Stimulated activated CD4-positive, alpha-beta T cell treated with anti-CD3 and anti-CD28 coated beads, Interleukin-12 subunit alpha, Interleukin-12 subunit beta, amount 100 ng/mL, for 4 hours (primary cell): ENCODE data around the gene FAM181A.
A peak's percentile ranks its signal among the peaks of the same experiment; 100 is the strongest.

Experiments
- DNase-seq: peaks from one replicate; pipeline ENCODE4 v3.0.0-alpha.2; 2020

The FAM181A gene

DNA sequence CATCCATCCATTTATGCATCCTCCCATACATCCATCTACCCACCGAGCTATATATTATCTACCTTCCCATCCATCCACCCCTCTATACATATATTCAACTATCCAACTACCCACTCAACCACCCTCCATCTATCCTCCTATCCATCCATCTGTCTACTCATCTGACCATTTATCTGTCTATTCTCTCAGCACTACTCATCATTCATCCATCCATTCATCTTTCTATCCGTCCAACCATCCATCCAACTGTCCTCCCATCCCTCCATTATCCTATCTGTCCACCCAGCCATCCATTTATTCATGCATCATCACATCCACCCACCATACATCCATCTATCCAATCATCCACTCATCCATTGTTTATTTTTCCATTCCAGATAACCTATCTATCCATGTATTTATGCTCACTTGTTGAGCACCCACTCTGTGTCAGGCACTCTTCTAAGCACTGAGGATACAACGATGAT lies 37.7 kb downstream of the FAM181A start:
- no peak for DNase-seq

DNA sequence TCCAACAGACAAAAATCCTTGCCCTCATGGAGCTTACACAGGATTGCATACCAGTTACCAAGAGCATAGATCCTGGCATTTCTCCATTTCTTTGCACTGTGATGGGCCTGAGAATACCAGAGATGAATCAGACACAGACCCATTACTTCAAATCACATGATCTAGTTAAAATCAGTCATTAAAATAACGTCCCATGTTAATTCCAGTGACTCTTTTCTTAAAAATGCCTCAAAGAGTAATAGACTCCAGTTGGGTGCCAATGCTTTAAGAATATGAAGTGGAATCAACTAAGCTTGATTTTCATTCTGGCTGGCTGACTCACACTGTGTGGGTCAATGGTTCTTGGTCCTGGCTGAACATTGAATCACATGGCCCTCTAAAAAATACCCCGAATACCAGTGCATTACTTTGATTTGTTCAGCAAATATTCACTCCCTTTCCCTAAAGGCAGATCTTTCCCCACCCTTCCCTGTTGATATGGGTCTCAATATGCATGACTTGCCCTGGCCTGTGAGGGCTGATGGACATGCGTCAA lies 38.2 kb downstream of the FAM181A start:
- DNase-seq: no peak

DNA sequence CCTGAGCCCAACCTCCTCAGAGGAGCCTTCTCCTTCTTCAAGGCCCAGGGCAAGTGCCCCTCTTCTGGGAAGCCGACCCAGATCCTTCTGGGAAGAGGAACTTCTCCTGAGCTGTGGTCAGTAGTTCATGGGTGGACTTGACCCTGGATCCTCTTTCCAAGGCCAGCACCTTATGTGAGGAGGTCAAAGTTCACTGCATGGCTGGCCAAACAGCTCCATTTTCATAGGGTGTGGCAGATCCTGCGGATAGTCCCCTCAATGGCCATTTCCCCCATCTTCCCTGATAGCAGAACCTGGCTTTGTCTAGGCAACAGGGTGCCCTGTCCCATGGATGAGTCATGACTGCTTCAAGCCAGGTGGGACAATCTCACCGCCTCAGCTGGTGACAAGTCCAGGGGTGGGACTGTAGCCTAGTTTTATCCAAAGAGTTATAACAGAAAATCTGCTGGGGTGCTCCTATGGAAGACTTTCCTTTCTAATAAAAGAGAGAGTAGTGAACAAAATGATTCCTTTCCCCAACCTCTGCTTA lies 38.9 kb downstream of the FAM181A start:
- no peak for DNase-seq

DNA sequence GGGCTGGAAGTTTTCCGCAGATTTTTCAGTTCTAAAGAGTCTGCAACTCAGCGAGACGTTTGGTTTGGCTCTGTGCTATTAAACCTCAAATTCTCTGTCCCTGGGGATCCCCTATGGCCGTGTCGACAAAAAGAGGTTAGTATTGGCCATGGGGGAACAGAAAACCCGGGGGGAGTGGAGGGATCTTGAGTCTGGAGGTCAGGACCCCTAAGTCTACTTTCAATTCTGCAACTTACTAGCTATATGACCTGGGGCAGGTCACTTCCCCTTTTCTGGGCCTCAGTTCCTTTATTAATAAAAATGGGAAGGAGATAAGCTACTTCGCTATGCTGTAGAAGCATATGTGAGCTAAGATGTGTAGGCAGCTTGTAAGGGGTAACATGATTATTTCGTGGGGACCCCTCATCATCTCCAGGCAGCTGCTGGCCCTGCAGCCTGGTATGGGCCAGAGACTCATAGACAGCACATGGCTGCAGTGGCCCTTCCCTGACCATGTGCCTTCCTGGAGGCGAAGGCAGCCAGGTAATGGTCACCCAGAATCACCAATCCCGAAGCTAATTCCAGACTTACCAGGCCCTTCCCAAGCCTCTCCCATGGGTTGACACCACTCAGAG lies 40.6 kb downstream of the FAM181A start:
- no peak for DNase-seq

DNA sequence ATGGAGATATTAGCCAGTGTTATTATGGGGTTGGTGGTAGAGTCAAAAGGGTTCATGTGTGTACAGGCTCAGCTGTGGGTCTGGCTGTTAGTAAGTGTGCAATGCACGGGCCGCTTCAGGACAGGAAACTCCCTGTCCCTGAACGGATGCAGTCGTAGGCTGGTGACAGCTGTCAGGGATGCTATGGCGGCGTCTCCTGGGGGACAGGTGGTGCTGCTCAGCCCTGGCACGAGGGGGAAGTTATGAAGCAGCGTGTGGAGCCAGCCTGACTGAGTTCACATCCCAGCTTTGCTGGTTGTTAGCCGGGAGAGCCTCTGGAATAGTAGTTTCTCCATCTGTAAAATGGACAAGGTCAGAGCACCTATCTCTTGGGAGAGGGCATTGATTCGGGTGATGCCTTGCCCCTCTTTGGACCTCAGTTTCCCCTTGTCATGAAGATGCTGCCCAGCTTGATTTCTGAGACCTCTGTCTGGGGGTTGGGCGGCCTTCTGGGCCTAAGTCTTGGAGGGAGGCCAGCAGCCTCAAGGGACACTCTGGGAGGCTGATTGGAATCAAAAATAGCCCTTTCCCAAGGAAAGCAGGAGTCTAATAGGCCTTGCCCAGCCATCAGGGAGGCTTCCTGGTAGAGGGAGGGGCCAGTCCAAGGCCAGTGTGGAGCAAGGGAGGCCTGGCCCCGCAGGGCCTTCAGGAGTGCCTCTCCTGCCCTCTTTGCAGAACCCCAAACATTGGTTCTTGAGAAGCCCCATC lies 42.1 kb downstream of the FAM181A start:
- no peak for DNase-seq

DNA sequence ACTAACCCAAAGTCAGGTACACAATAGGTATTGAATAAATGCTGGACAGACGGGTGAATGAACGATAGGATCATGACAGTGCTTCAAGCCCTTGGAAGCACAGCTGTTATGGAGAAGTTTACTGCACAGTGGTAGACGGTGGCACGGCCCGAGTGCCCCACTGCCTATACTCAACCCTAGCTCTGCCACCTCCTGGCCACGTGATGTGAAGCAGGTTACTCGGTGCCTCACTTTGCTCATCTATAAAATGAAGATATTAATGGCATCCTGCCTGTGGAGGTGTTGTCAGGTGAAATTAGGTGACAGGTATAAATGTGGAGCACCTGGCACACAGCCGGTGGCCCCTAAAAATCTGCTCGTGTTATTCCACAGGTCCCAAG lies 43.4 kb downstream of the FAM181A start:
- DNase-seq: peak; percentile 65

DNA sequence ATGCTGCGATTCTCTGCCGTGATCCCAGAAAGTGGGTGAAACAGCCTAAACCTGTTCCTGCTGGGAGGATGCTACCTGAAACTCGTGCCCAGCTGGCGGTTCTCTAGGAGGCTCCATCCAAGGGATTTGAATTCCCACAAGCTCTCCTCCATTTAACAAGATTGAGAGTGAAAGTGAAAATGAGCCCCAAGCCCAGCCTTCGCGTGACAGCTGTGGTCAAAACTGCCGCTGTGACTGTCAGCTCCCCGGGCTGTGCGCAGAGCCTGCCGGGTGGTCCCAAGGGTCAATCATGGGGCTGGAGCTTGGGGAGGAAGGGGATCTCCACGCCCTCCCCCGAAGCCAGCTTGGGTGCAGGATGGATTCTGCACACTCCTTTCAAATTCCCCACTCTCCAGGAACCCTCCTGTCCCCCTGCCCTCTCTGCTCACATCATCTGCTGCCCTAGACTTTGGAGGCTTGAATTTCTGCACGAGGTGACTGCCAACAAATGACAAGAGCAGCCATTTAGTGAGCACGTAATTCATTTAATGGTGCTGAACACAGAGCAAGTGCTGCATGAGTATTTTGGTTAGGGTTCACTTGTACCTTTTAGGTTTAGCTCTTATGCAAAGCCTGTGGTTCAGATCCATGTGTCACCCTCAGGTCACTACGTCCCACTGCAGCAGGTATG lies 44.0 kb downstream of the FAM181A start:
- peak; percentile 49 for DNase-seq

DNA sequence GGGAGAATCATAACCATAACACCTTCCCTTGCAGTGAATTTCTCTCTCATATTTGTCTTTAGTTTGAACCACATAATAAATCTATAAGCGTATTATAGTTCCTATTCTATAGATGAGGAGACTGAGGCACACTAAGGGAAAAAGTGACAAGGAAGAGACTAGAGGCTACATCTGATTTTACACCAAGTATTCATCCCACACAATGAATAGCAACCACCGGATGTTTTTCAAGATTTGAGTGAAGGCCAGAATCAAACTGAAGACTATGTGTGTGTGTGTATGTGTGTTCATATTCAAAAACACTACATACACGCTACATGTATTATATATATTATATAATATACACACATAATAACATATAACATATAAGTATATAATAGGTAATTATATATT lies 44.5 kb downstream of the FAM181A start:
- no peak for DNase-seq

DNA sequence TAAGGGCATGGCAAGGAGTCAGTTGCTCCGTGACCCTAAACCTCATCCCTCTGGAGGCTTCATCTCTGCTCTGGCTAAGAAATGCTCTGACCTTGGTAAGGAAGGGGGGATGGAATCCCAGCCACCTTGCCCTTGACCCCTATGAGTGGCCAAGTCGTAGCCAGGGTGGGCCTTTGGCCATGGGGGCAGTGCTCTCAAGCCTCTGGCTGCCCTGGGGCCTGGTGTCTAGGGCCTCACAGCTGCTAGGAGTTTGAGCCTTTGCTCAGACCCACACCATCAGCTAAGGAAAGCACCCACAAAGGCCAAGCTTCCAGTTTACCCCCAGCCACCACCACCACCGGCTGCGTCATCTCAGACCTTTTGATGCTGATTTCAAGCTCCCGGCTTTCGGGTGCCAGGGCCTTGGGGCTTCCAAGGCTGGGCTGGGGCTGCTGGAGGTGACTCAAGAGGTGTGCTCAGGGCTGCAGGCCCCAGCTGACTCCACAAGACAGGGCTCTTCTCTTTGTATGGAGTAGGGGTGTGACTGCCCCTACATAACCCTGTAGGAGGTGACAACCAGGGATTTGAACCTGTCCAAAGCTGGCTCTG lies 45.6 kb downstream of the FAM181A start:
- no peak for DNase-seq

DNA sequence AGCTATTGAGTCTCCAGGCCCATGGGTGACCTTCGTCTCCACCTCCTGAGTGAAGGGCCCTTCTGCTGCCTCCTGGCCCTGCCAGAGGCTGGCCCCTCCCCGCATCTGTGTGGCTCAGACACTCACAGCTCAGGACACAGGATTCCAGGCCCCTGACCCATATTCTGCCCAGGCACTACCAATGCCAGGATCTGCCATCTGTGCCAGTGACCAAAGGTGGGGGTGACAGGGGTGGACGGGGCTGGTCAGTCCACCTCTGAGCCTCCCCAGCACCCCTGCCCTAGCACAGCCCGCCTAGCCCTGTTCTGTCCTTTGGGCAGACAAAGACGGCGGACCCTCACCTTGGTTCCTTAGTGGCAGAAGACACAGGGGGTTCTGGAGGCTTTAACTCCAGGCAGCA lies 46.5 kb downstream of the FAM181A start:
- DNase-seq: no peak

DNA sequence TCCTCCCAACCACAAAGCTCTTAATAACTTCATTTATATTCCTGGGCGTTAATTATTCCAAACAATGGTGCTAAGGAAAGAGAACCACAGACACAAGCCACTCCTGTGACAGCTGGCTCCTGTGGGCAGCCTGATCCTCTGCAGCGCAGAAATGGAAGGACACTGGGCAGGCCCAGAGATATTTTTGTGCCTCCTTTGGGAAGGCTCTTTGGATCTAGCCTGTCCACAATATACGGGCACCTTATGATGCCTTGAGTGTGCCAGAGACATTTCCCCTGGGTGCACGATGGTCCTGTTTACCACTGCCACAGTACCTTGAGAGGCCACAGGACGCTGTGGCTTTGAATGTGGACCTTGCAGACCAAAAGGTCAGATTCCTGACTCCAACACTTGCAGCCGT lies 47.2 kb downstream of the FAM181A start:
- no peak for DNase-seq

DNA sequence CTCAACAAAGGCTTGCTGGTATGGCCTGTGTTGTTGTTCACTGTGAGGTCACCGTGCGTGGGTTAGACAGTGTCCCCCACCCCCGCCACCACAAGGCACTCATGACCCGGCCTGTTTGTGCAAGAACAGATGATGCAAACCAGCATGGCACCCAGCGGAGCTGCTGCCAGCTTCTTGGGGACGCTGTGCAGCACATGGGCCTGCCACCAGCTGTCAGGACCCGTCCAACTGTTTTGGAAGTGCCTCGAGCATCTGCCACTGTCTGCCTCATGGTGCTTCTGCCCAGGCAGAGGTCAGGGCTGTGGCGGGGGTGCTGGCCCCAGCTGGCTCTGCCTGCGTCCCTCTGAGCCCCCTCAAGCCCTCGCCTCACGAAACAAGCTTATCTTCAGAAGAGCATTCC lies 47.7 kb downstream of the FAM181A start:
- DNase-seq: no peak

DNA sequence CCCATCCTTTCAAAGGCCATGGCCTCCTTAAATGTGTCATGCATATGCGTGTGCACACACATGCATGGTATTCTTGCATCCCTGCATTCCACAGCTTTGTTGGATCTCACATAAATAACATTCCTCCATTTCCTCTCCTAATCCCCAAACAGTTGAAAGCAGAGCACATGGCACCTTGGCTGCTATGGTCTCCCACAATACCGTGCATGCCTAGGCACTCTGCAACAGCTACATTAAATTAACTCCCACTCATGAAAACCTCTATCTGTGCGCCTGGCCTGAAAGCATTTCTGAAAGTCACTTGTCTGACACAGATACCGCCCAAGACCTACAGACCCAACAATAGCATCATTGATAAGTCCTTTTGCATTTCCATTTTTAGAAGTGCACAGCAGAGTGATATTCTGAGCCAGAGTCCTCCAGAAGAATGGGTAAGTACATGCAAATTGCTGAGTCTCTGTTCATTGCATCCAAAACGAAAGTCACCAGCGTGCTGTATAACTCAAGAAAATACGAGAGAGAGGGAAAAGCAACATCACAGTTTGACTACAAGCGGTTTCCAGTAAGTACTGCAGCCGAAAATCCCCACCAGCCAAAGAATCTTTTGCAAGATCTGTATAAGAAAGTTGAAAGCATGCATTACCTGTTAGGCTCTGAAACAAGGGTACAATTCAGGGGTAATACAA lies 48.8 kb downstream of the FAM181A start:
- no peak for DNase-seq

DNA sequence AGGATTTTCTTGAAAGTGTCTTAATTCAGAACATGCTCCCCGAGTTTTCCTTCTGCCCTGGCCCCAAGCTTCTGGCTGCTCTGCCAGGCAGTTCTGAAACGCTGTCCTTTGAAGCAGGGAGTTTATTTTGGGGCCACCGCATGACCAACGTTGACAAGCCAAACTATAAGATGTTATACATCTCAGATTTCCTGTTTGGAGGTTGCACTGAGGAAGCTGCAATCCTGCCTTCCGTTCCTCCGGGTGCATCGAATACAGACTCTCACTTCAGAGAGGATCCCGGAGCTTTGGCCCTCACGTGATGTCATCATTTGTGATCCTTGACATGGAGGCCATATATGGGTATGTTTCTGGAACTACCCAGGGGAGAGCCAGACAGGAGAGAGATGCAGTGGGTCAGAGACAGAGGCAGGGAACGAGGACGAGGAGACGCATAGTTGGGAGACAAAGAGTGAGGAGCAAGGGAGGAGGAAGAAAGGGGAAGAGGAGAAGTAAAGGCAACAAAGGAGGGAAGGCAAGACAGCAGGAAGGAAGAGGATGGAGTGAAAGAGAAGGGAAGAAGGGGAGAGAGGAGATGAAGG lies 49.4 kb downstream of the FAM181A start, which contains the start of gene ASB2:
Gene ASB2 (minus strand): TSS at position 94 of the 581 bp plus-strand sequence. CDS start 12,031 bp downstream, outside the sequence.
- DNase-seq: no peak

DNA sequence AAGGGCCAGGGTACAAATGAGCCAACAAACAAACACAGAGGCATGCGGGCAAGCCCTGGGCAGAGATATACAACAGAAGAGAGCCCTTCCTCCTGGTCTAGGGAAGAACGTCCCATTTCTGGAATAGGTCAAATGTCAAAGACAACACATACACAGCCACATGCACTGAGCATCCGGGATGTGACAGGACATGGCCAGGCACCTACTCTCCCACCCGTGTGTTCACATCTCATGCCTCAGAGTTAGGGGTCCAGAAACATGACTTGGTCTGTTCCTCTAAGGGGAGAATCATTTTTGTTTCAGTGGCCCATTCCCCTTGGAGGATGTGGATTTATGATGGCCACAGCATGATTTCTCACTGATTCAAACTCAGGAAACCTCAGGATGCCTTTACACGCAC lies 50.0 kb downstream of the FAM181A start:
- no peak for DNase-seq

DNA sequence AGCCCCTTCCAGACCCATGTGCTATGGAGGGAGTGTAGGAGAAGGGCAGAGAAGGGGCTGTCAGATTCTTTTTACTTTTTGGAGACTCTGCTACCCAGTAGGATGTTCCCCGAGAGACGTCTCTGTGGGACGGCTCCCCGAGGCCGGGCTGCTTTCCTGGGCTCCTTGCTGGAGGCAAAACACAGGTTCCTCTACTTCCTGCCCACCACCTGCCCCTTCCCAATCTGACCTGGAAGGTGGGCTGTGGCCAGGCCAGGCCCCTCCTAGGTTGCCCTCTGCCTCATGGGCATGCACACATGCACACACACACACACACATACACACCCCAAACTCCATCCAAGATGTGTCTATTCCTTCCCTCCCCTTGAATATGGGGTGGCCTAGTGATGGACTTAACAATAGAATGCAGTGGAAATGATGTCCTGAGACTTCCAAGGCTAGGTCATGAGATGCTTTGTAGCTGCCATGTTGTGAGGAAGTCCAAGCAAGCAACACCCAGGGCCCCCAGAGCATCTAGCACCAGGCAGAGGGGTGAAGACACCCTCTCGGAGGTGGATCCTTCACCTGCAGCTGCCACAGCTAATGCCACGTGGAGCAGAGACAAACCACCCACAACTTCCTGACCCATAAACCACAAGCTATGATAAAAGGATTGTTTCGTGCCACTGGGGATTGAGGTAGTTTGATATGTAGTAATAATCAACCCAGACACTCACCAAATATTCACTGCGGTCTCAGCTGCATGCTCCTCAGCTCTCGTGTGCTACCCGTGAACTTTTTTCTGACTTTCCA lies 50.8 kb downstream of the FAM181A start:
- DNase-seq: peak; percentile 63

DNA sequence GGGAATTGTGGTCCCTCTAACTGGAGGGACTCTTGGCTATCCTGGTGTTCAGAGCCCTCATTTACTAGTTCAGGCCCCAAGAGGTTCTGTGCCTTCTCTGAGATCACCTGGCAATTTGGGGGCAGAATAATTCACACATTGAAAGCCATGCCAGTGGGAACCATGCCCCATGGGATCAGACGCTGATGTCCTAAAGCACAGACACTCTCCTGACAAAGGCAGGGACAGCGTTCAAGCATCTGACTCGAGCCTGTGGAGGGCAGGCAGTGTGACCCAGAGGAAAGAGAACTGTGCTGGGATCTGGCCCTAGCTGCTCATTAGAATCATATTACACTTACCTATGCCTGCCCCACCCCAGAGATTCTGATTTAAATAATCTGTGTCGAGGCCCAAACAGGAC lies 51.6 kb downstream of the FAM181A start:
- DNase-seq: no peak
